HG02642 (cell line): ENCODE results near the gene TDRD9.

Experiments used
- ATAC-seq: cut with Tn5 transposase; IDR thresholded peaks from one replicate; pipeline ENCODE4 v1.9.1; 2021; ENCODE audit warnings: mild to moderate bottlenecking; ENCODE audit not compliant: unreplicated experiment, poor library complexity

The TDRD9 gene

GRCh38 chr14:104085889-104086201 is 157.6 kb downstream of the TDRD9 start:
- no peak for ATAC-seq

- ATAC-seq, result no peak
Measured at GRCh38 chr14:104086210-104086660, 158.0 kb downstream of the TDRD9 start.

GRCh38 chr14:104086661-104087461 is 158.6 kb downstream of the TDRD9 start:
- no peak for ATAC-seq

DNA sequence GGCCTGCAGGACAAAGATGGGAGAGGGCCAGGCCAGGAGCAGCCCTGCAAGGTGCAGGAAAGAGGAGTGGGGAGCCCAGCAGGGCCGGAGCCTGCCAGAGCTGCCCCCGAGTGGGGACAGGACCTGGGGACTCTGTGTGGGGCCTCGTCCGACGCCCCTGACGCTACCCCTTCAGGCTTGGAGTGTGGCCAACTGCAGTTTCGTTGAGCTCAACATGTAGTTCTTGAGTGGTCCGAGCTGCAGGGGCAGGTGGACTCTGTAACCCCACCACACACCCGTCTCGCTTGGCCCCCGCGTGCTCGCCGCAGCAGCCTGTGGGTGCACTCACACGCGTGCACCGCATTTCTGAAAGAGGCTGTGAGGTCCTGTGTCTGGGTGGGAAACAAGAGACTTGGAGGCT is 159.2 kb downstream of the TDRD9 start:
- ATAC-seq, result no peak

- ATAC-seq, result no peak
Measured at GRCh38 chr14:104087981-104088850, 160.0 kb downstream of the TDRD9 start.

- no peak for ATAC-seq
Measured at GRCh38 chr14:104090071-104090748, 162.0 kb downstream of the TDRD9 start.

DNA sequence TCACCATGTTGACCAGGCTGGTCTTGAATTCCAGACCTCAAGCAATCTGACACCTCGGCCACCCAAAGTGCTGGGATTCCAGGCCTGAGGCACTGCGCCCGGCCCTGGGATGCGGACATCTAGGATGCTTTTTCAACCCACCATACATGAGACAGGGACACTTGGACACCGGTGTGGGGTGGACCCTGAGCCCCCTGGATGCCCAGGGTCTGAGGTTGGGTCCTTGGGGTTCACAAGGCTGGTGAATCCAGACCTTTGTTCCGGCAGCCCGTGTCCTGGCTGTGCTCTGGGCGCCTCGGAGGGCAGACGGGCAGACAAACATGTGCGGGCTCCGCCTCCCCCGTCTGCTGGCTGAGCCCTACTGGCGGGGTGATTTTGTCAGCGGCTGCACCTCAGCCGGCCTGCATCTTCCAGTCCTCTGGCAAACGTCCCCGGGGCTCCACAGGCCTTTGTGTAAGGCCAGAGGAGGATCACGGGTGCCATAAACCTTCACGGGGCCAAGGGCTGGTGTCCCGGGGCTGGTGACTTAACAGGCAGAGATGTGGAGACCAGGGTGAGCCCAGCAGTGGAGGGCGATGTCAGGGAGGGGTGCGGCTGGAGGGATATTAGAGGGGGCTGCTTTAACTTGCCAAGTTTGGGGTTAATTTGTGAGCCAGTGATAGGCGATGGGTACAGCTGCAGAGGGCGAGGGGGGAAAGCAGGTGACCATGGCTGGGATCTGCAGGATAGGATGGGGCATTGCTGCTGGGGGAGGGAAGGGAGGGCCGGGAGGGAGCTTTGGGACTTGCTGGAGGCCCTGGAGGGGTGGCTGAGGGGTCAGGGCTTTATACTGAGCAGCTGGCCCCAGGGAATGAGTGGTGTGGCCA is 163.0 kb downstream of the TDRD9 start:
- no peak for ATAC-seq

DNA sequence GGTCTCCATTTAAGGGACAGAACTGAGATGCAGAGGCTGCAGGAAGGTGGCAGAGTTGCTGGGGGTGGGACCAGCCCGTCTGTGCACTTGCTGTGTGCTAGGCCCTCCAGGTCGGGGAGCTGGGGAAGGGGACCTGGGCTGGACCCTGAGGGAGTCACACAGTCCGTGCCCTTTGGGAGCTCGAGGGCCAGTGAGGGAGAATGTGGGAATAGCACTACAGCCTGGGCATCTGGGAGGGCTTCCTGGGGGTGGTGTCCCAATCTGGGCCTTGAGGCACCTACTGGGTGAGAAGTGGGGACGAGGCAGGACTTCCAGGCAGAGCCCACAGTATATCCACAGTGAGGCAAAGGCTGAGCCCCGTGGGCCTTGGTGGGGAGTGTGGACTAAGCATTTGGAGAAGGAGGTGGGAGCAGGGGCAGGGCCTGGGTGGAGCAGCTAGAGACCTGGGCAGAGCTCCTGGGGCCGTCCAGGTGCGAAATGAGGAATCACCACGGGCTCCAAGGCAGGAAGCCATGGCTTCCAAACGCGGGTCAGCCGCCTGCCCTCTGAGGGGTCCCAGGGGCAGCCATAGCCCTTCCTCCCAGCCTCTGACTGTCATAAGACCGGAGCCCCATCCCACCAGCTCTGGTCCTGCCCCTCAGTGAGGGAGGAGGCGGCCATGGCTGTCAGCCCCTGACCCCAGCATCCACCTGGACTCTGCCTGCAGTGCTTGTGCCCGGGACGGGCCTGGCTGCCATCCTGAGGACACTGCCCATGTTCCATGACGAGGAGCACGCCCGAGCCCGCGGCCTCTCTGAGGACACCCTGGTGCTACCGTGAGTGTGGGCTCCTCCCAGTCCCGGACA is 163.9 kb downstream of the TDRD9 start:
- no peak for ATAC-seq

DNA sequence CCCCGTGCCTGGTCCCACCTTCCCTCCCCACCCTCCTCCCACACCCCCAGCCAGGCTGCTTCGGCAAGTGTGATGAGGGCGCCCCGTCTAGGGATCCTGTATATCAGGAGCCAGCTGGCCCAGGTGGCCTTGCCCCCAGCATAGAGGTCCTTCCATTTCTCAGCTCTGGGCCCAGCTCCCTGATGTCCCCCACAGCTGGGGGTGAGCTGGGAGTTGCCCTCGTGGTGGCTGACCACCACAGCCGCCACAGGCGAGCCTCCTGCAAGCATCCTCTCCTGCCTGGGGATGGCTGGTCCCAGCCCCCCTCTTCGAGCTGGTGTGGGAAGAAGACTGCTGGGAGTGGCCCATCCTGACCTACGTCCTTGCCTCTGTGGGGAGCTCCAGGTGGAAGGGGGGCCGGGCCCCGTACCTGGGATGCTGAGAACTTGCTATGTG is 164.7 kb downstream of the TDRD9 start:
- ATAC-seq, result no peak

DNA sequence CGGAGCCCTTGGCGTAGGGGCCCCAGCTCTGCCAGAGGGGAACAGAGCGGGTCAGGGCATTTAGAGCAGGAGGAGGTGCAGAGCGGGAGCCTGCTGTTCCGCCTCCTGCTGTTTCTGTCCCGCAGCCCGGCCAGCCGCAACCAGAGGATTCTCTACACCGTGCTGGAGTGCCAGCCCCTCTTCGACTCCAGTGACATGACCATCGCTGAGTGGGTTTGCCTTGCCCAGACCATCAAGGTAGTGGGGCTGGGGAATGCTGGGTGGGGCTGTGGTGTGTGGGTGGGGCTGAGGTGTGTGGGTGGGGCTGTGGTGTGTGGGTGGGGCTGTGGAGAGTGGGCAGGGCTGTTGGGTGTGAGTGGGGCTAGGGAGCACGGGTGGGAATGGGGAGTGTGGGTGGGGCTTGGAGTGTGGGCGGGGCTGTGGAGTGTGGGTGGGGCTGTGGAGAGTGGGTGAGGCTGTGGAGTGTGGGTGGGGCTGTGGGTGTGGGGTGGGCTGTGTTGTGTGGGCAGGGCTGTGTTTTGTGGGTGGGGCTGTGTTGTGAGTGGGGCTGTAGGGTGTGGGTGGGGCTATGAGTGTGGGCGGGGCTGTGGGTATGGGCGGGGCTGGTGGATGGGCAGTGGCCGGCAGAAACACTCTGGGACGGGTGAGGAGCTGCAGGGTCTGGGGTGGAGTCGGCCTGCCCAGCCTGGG is 165.3 kb downstream of the TDRD9 start:
- ATAC-seq, result no peak

DNA sequence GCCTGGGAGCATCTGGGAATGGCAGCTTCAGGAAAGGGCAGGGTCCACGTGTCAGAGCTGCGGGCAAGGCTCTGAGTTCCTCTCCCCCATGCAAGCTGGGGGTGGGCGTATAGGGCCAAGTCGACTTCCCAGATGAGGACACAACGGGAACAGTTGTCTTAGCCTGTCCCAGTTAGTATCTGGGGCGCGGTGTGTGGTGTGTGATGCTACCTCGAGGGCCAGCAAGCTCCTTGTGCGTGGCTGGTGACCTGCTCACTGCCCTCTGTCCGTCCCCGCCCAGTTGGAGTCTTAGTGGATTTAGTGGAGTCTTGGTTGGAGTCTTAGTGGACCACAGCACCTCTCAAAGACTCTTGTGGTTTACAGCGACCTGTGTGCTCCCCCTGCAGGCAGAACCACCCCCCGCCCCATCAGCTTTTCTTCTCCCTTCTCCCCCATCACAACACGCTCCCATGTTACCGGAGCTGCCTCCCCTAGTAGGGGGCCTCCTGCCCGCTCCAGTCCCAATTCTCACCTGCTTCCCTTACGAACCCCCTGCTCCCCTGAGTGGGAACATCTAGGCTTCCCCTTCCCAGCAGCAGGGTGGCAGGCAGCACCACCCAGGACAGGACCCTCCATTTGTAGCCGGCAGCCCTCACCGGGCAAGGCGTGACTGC is 165.9 kb downstream of the TDRD9 start:
- ATAC-seq, result no peak

- ATAC-seq, result no peak
Measured at GRCh38 chr14:104094709-104095425, 166.6 kb downstream of the TDRD9 start.

DNA sequence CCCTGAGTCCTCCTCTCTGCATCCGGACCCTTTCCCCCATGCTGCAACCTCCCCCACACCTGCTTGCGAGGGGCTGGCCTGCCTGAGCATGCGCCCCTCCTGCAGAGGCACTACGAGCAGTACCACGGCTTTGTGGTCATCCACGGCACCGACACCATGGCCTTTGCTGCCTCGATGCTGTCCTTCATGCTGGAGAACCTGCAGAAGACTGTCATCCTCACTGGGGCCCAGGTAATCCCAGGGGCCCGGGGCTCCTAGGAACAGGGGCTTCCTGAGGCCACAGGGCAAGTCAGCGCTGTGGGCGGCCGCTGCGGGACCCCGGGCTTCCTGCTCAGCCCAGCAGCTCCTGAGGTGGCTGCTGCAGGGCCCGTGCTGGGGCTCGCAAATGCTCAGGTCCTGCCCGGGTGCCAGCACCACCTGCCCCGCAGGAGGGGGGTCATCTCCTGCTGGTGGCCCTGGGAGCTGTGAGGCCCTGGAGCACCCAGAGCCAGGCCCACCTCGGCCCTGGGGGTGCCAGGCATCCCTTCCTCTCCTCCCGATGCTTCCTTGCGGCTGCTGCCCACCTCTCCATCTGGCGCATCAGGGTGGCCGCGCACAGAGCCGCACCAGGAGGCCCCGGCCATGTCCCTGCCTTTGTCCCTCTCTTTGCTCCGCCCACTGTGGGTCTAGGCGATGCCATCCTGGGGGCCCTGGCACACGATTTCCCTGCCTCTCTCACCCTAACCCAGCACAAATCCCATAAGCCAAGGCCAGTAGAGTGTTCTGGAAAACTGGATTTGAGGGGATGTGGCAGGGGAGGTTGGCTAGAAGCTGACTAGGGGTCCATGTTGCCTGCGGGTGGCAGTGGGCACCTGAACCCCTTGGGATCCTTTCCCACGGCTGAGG is 167.4 kb downstream of the TDRD9 start:
- no peak for ATAC-seq

DNA sequence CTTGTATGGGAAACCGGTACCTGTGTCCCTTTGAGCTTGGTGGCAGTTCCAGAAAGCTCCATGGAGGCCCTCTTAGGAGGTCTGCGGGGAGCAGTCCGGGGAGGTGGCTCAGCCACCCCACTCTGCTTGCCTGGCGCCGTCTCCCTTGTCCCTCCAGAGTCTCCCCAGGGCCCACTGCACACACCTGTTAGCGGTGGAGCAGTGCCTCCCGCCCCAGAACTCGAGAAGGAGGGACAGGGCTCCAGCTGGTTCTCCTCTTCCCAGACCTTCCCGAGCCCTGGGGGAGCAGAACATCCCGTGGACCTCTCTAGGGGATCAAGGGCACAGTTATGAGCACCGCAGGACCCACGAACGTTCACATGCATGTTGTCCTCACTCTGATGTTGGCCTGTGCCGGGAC is 168.1 kb downstream of the TDRD9 start:
- ATAC-seq, result no peak

GRCh38 chr14:104096751-104097700 is 168.8 kb downstream of the TDRD9 start:
- no peak for ATAC-seq
